Uterus (tissue), 4 donors: ENCODE results near the gene PRKN. TPM values are rescaled to one million over a fixed set of nuclear protein-coding genes. Genes with fewer than 3 reads are reported as not detected.

Source experiments
- DNase-seq, 2 donors: peaks; one replicate each; pipeline ENCODE4 v3.0.0-alpha.2; 2019 to 2020
- H3K27ac ChIP-seq, 2 donors: fragments of 200-600 bp; sonication (generic); 1 replicate in 1 of 2; 2 replicates in 1 of 2; pipeline ENCODE4 v1.5.1; 2016 to 2018
- H3K27me3 ChIP-seq, 2 donors: fragments of 200-600 bp; sonication (generic); one replicate each; pipeline ENCODE4 v1.5.1; 2018 to 2019; ENCODE audit warnings: control low read depth in 1 of 2
- H3K36me3 ChIP-seq, 2 donors: fragments of 200-600 bp; sonication (generic); one replicate each; pipeline ENCODE4 v1.5.1; 2019; ENCODE audit warnings: control low read depth in 1 of 2
- H3K4me1 ChIP-seq, 2 donors: fragments of 200-600 bp; sonication (generic); one replicate each; pipeline ENCODE4 v1.5.1; 2018 to 2019; ENCODE audit warnings: control low read depth in 1 of 2
- H3K4me3 ChIP-seq, 2 donors: fragments of 200-600 bp; sonication (generic); 1 replicate in 1 of 2; 2 replicates in 1 of 2; pipeline ENCODE4 v1.5.1; 2018 to 2019; ENCODE audit warnings: mild to moderate bottlenecking in 1 of 2
- H3K9me3 ChIP-seq, 2 donors: fragments of 200-600 bp; sonication (generic); one replicate each; pipeline ENCODE4 v1.5.1; 2019; ENCODE audit warnings: control low read depth in 1 of 2
- POLR2A ChIP-seq, 2 donors: fragments of 450-650 bp; IDR thresholded peaks; one replicate each; pipeline ENCODE4 v1.6.1; 2016; ENCODE audit warnings: antibody characterized with exemption in 2 of 2, mild to moderate bottlenecking in 1 of 2, moderate library complexity in 1 of 2
- intact Hi-C: fragments of 100-400 bp; cut with DNase I; formaldehyde crosslinking; loops from one replicate; pipeline ENCODE4 v1.15.1; 2023; ENCODE audit warnings: low total_unique reads
- total RNA-seq, 4 donors: library from RNA; depleted of rRNA in 3 of 4; stranded (reverse); fragments of >200 nt in 3 of 4; gene quantifications; one replicate each; pipeline versions ENCODE4 v1.1.0 to v1.2.4, GENCODE V29; 2014 to 2023
- TF ChIP-seq, protein P1 (sequence below), 4 experiments: fragments of 200-600 bp in 2 of 4; fragments of 450-650 bp in 2 of 4; sonication (generic) in 2 of 4; IDR thresholded peaks; one replicate each; pipeline ENCODE4 v1.5.1; 2016 to 2019; ENCODE audit warnings: antibody characterized with exemption in 4 of 4, mild to moderate bottlenecking in 2 of 4, moderate library complexity in 1 of 4
- donor health status: DM: yes; HTN: yes; CAD: no.

Gene PRKN
- total RNA-seq, 4 donors from 2014 or later: 10.2 to 21.3 (median 13.1) TPM

DNA sequence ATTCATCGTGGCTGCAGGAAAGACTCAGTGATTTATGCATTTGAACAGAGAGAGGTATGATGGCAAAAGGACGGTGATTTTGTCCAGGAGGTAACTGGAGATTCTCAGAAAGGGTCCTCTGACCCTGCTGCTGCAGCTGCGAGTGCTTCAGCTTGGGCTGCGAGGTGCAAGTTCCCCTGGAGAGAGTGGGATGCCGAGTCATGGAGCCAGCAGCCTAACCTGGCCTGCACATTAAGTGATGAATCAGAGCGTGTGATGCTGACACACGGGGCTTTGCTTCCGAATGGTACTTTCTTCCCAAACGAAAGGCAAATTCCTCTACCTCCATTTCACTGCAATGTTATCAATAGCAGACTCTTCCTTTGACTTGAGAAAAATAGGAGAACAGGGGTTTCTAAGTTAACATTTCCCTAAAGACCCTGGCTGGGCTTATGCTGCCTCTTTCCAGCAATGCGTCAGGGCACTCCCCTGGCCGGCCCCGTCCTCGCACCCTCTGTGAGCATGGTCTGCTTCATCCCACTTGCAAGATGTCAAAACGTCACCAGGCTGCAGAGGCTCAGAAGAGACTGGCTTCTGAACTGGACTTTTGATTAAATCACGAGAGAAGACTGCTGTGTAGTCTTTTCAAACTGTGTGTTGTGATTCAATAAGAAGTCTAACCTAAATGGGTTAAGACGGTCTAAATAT, 825.7 kb downstream of the PRKN start:
- Histone ChIP-seq H3K9me3 (no peaks in the 10 kb centered on the region), H3K4me1 (no peaks in the 10 kb centered on the region), H3K27ac (no peak overlapping the region), H3K27me3 (no peaks in the 10 kb centered on the region), H3K4me3 (no peak overlapping the region), H3K36me3 (no peaks in the 10 kb centered on the region)
- DNase-seq: no peak
- intact Hi-C loops: no loop called here
- TF ChIP-seq, protein P1, sequence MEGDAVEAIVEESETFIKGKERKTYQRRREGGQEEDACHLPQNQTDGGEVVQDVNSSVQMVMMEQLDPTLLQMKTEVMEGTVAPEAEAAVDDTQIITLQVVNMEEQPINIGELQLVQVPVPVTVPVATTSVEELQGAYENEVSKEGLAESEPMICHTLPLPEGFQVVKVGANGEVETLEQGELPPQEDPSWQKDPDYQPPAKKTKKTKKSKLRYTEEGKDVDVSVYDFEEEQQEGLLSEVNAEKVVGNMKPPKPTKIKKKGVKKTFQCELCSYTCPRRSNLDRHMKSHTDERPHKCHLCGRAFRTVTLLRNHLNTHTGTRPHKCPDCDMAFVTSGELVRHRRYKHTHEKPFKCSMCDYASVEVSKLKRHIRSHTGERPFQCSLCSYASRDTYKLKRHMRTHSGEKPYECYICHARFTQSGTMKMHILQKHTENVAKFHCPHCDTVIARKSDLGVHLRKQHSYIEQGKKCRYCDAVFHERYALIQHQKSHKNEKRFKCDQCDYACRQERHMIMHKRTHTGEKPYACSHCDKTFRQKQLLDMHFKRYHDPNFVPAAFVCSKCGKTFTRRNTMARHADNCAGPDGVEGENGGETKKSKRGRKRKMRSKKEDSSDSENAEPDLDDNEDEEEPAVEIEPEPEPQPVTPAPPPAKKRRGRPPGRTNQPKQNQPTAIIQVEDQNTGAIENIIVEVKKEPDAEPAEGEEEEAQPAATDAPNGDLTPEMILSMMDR (IDR thresholded peaks at IDR 0.05): no peak
- TF ChIP-seq POLR2A (IDR thresholded peaks at IDR 0.05): no peak

DNA sequence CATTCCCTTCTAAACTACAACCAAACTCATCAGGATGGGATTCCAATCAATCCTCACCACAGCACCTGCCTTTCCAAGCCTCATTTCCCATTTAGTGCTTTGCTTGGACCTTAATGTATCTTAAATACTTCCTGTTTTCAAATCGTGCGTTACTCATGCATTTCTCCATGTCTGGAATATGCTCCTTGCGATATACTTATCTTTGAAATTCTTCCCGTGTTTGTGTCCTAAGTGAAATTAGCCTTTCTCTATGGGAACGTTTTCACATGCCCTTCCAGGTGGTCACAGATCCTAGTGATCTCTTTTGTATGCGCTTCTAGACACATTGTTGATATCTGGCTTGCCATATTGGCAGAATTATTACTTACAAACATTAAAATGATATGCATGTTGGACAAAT, 833.1 kb downstream of the PRKN start:
- intact Hi-C loops: no loop called here

DNA sequence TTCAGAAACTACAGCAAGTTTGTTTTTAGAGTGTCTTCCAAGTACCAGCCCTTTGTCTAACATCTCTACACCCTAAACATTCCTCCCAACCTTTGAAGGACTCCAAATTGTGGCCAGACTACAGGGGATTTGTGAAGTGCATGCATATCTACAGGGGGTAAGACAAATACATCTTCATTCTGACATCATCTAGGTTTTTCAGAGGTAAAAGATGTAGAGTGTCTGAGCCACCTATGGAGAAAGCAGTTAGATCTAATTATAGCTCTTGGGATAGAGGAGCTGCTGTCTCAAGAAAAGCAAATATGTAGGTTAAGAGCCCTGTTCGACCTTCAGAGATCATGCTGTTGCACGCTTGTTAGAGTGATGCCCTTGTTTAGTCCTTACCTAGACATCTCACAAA, 836.0 kb downstream of the PRKN start:
- no peak for DNase-seq
- Histone ChIP-seq H3K36me3 (no peaks in the 10 kb centered on the region), H3K27me3 (no peaks in the 10 kb centered on the region), H3K27ac (no peak overlapping the region), H3K4me1 (no peaks in the 10 kb centered on the region), H3K4me3 (no peak overlapping the region), H3K9me3 (no peaks in the 10 kb centered on the region)
- intact Hi-C loops: no loop called here
- no peak for TF ChIP-seq POLR2A (IDR thresholded peaks at IDR 0.05)
- TF ChIP-seq, protein P1 (IDR thresholded peaks at IDR 0.05): no peak

More for the DNA sequence above, 833.1 kb downstream of the PRKN start:
- Histone ChIP-seq H3K9me3 (no peaks in the 10 kb centered on the region), H3K4me3 (no peak overlapping the region), H3K36me3 (no peaks in the 10 kb centered on the region), H3K27ac (no peak overlapping the region), H3K4me1 (no peaks in the 10 kb centered on the region), H3K27me3 (no peaks in the 10 kb centered on the region)
- DNase-seq: no peak
- TF ChIP-seq POLR2A (IDR thresholded peaks at IDR 0.05): no peak
- TF ChIP-seq, protein P1 (IDR thresholded peaks at IDR 0.05): no peak

DNA sequence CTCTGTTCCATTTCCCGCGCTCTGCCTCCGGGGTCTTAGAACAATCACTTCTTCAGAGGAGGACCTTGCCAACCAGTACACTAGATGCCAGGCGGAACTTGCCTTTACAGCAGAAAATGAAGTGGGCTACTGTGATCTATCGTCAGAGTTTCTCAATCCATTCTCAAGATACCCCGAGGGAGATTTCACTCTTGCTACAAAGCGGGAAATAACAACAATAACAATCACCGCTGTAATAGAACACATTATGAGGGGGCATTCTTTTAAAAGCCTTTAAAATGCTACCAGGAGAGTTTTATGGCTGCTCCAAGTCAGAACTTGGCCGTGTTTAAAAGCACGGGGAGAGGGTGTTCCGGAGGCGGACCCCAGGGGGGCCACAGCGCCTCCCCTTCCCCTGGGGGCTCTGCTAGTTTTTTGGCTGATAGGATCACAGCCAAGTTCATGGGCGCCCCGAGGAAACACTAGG, 836.7 kb downstream of the PRKN start:
- Histone ChIP-seq H3K27me3 (no peaks in the 10 kb centered on the region), H3K4me3 (no peak overlapping the region), H3K4me1 (no peaks in the 10 kb centered on the region), H3K9me3 (no peaks in the 10 kb centered on the region), H3K27ac (no peak overlapping the region), H3K36me3 (no peaks in the 10 kb centered on the region)
- no peak for DNase-seq
- intact Hi-C loops: no loop called here
- TF ChIP-seq, protein P1 (IDR thresholded peaks at IDR 0.05): no peak
- TF ChIP-seq POLR2A (IDR thresholded peaks at IDR 0.05): no peak

DNA sequence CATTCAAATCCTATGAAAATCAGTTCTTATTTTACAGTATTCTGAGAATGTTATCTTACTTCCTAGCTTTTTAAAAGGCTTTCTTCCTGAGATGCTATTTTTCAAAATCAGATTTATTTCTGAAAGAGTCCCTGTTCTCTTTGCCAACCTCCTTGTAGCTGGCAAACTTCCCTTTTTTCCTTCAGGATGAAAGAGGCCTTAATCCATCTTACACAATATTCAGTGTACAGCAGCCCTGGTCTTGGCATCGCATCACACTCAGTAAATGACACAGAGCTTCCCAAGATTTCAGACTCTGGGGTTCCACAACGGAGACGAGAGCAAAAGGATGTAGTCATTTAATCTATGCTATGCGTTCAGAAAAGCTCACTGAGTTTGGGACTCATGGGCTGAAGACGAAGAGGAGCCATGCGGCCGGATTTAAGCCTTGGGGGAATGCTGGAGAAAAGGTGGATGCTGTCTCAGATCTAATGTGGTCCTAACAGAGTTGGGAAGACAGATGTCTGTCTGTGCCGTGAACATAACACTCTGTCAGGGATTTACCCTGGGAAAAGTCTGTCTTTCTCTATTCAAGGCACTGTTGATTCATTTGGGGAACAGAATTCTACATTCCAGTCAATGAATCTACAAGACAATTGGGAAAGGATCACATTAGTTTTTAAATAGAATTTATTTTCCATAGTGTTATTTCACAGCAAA, 837.3 kb downstream of the PRKN start:
- no peak overlapping the region for H3K27ac ChIP-seq

More for the DNA sequence above, 837.3 kb downstream of the PRKN start:
- intact Hi-C loops: no loop called here
- Histone ChIP-seq H3K4me1 (no peaks in the 10 kb centered on the region), H3K4me3 (no peak overlapping the region), H3K36me3 (no peaks in the 10 kb centered on the region), H3K9me3 (no peaks in the 10 kb centered on the region), H3K27me3 (no peaks in the 10 kb centered on the region)
- TF ChIP-seq POLR2A (IDR thresholded peaks at IDR 0.05): no peak
- TF ChIP-seq, protein P1 (IDR thresholded peaks at IDR 0.05): no peak
- no peak for DNase-seq
